ENCODE data around the gene OS9. TPM values are rescaled to one million over a fixed set of nuclear protein-coding genes. Genes with fewer than 3 reads are reported as not detected.

Gene OS9
- polyA plus RNA-seq, 2 of the 4 experiments (the other 2 are of a cell fraction): 128 to 183 TPM

- POLR2A ChIA-PET: no interaction called here
- WGBS (ENCODE audit: missing lambda C conversion rate): 93% methylated on average over 2 of the region's 2 CpGs
- ATAC-seq (no peak), FAIRE-seq (no peak), DNase-seq (ENCODE audit: low read depth in 1 of 2, low spot score in 1 of 2) (no peak)
- Histone ChIP-seq H3K9me3 (peaks cover 6% of the 10 kb centered on the region; the same call in 1 of the 3 replicates), H3K4me2 (no peak overlapping the region), H3K4me1 (no peaks in the 10 kb centered on the region), H3K27ac (no peak overlapping the region), H3K4me3 (no peak overlapping the region)
- CTCF ChIA-PET: interaction anchor here (4.7 kb wide), 1 partner anchor 18 kb away, joined by 26 read pairs; no protein-coding TSS in a partner anchor
- TF ChIP-seq CTCF (IDR thresholded peaks at IDR 0.05): no peak
- no peak for TF ChIP-seq SREBF2 (IDR thresholded peaks at IDR 0.05)
- no peak for TF ChIP-seq MAZ (IDR thresholded peaks at IDR 0.05; ENCODE audit: borderline replicate concordance, low read depth, low read length)
- no peak for TF ChIP-seq KDM1A (IDR thresholded peaks at IDR 0.05; ENCODE audit: low read depth)
- TF ChIP-seq PHF8 (IDR thresholded peaks at IDR 0.05; ENCODE audit: borderline replicate concordance, low read depth): no peak
- TF ChIP-seq HMGXB4 (CRISPR knock-in tag; IDR thresholded peaks at IDR 0.05; ENCODE audit: borderline replicate concordance): no peak
- TF ChIP-seq MAFK (IDR thresholded peaks at IDR 0.05; ENCODE audit: partially characterized antibody): no peak
- TF ChIP-seq ZFP36 (IDR thresholded peaks at IDR 0.05; ENCODE audit: borderline replicate concordance, partially characterized antibody): no peak
- no peak for TF ChIP-seq SMC3 (IDR thresholded peaks at IDR 0.05)
- TF ChIP-seq JUN (IDR thresholded peaks at IDR 0.05): no peak
- no peak for TF ChIP-seq PBX3 (IDR thresholded peaks at IDR 0.05)
- TF ChIP-seq HOXB5 (CRISPR knock-in tag; IDR thresholded peaks at IDR 0.05): no peak
- no peak for TF ChIP-seq HES2 (IDR thresholded peaks at IDR 0.05)
- TF ChIP-seq JUNB (IDR thresholded peaks at IDR 0.05): no peak
- no peak for TF ChIP-seq RARB (CRISPR knock-in tag; IDR thresholded peaks at IDR 0.05)
- no peak for TF ChIP-seq HOXA7 (CRISPR knock-in tag; IDR thresholded peaks at IDR 0.05)
- TF ChIP-seq NPAS2 (CRISPR knock-in tag; IDR thresholded peaks at IDR 0.05; ENCODE audit: borderline replicate concordance): no peak
These were observed 14.4 kb downstream of the OS9 start for GRCh38 chr12:57708296-57708695.

- no peaks in the 10 kb centered on the region for H3K4me1 ChIP-seq
- WGBS (ENCODE audit: missing lambda C conversion rate): 87% methylated on average over 3 of the region's 3 CpGs
- DNase-seq (ENCODE audit: low read depth in 1 of 2, low spot score in 1 of 2) (no peak), ATAC-seq (no peak), FAIRE-seq (no peak)
- H3K4me2 ChIP-seq: no peak overlapping the region
- no peak overlapping the region for H3K27ac ChIP-seq
- ChIA-PET CTCF (interaction anchor here (0.5 to 2.6 kb wide), 7 partner anchors 10 to 164 kb away, joined by 3 to 16 read pairs (median 4); partner anchors contain the start of gene OS9), POLR2A (no interaction called here)
- no peaks in the 10 kb centered on the region for H3K9me3 ChIP-seq
- no peak overlapping the region for H3K4me3 ChIP-seq
- TF ChIP-seq CBX8 (IDR thresholded peaks at IDR 0.05) (no peak), EP300 (IDR thresholded peaks at IDR 0.05) (no peak), E2F6 (IDR thresholded peaks at IDR 0.05; ENCODE audit: borderline replicate concordance, low read depth) (no peak), PHF8 (IDR thresholded peaks at IDR 0.05; ENCODE audit: borderline replicate concordance, low read depth) (no peak), POLR2AphosphoS2 (conservative IDR thresholded peaks at IDR 0.05; ENCODE audit: low read length) (no peak), SREBF2 (IDR thresholded peaks at IDR 0.05) (no peak), CTCF (IDR thresholded peaks at IDR 0.05) (no peak), SMC3 (IDR thresholded peaks at IDR 0.05) (no peak), KDM1A (IDR thresholded peaks at IDR 0.05; ENCODE audit: low read depth) (no peak), HOXB5 (CRISPR knock-in tag; IDR thresholded peaks at IDR 0.05) (no peak), ZFP36 (IDR thresholded peaks at IDR 0.05; ENCODE audit: borderline replicate concordance, partially characterized antibody) (no peak), BCL3 (IDR thresholded peaks at IDR 0.05) (no peak), GATA3 (IDR thresholded peaks at IDR 0.05; ENCODE audit: borderline replicate concordance) (no peak), EHMT2 (IDR thresholded peaks at IDR 0.05; ENCODE audit: low read depth) (no peak), KDM5A (IDR thresholded peaks at IDR 0.05) (no peak)
These were observed 18.8 kb downstream of the OS9 start for GRCh38 chr12:57712701-57713100.

All from A549 (cell line).